ENCODE results near the gene NUP210. TPM values are rescaled to one million over a fixed set of nuclear protein-coding genes. Genes with fewer than 3 reads are reported as not detected.

NUP210 gene
- polyA plus RNA-seq (2011; rRNA removed), result 0.13 and 0.32 TPM in 2 replicates
- polyA minus RNA-seq (2011; rRNA and poly(A)+ RNA removed), result 0.19 and 0.31 TPM in 2 replicates

GRCh38 chr3:13420045-13420830 lies at the start of gene NUP210:
Gene NUP210, minus strand, starts transcription at chr3:13420322. Its CDS starts 96 bp downstream, at chr3:13420226.
- no peak within 1 kb of the TSS for H3K4me3 ChIP-seq (ENCODE audit: low read depth, low read length)
- POLR2A ChIA-PET, result no interaction called here
- no peak for DNase-seq (ENCODE audit: low read depth)
- TF ChIP-seq, protein P1, sequence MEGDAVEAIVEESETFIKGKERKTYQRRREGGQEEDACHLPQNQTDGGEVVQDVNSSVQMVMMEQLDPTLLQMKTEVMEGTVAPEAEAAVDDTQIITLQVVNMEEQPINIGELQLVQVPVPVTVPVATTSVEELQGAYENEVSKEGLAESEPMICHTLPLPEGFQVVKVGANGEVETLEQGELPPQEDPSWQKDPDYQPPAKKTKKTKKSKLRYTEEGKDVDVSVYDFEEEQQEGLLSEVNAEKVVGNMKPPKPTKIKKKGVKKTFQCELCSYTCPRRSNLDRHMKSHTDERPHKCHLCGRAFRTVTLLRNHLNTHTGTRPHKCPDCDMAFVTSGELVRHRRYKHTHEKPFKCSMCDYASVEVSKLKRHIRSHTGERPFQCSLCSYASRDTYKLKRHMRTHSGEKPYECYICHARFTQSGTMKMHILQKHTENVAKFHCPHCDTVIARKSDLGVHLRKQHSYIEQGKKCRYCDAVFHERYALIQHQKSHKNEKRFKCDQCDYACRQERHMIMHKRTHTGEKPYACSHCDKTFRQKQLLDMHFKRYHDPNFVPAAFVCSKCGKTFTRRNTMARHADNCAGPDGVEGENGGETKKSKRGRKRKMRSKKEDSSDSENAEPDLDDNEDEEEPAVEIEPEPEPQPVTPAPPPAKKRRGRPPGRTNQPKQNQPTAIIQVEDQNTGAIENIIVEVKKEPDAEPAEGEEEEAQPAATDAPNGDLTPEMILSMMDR (IDR thresholded peaks at IDR 0.05; ENCODE audit: insufficient read depth, low read depth, low read length), result no peak
- H3K36me3 ChIP-seq (ENCODE audit: control insufficient read depth, insufficient read depth, low read length), result no peaks in the 10 kb centered on the region
- CTCF ChIA-PET, result no interaction called here
- peaks cover 16% of the 10 kb centered on the region for H3K27me3 ChIP-seq (ENCODE audit: control insufficient read depth, insufficient read depth, low read length)

- Histone ChIP-seq H3K36me3 (ENCODE audit: control insufficient read depth, insufficient read depth, low read length) (no peaks in the 10 kb centered on the region), H3K27me3 (ENCODE audit: control insufficient read depth, insufficient read depth, low read length) (peaks cover 12% of the 10 kb centered on the region), H3K4me3 (ENCODE audit: low read depth, low read length) (no peak overlapping the region)
- ChIA-PET POLR2A (no interaction called here), CTCF (interaction anchor here (0.7 to 2.3 kb wide), 3 partner anchors 8 to 27 kb away, joined by 3 to 9 read pairs (median 3); no protein-coding TSS in a partner anchor)
- no peak for DNase-seq (ENCODE audit: low read depth)
- TF ChIP-seq, protein P1 (IDR thresholded peaks at IDR 0.05; ENCODE audit: insufficient read depth, low read depth, low read length), result no peak
These were observed 46.7 kb upstream of the NUP210 start for GRCh38 chr3:13466781-13467180.

DNA sequence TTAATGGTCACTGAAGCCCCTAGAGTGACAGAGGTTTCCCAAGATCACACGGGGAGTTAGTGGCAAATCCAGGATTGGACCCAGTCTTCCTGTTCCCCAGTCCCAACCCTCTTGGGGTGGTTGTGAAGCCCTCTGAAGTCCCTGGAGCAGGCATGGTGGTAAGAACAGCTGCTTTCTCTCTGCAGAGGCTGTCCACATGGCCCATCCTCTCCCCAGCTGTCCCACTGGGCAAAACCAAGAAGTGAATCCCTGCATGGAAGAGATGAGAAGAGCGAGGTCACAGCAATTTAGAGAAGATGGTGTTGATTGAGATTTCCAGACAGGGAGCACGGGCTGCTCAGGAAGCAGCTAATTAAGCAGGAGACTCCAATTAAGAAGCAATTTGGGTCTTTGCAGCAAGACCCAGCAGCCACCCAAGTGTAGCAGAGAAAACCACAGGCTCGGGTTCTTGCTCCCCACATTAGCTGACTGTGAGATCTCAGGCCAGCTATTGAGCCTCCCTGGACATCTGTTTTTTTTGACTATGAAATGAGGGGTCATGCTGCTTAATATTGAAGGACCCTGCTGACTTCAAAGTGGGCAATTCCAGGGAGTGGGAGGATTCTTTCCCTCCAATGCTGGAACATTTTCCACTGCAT lies 45.2 kb upstream of the NUP210 start:
- CTCF ChIA-PET, result interaction anchor here (1.3 kb wide), 1 partner anchor 13 kb away, joined by 4 read pairs; no protein-coding TSS in a partner anchor
- H3K4me3 ChIP-seq (ENCODE audit: low read depth, low read length), result no peak overlapping the region
- peaks cover 11% of the 10 kb centered on the region for H3K27me3 ChIP-seq (ENCODE audit: control insufficient read depth, insufficient read depth, low read length)
- DNase-seq (ENCODE audit: low read depth), result no peak
- POLR2A ChIA-PET, result no interaction called here
- TF ChIP-seq, protein P1 (IDR thresholded peaks at IDR 0.05; ENCODE audit: insufficient read depth, low read depth, low read length), result no peak
- no peaks in the 10 kb centered on the region for H3K36me3 ChIP-seq (ENCODE audit: control insufficient read depth, insufficient read depth, low read length)

- Histone ChIP-seq H3K27me3 (ENCODE audit: control insufficient read depth, insufficient read depth, low read length) (peaks cover 11% of the 10 kb centered on the region), H3K36me3 (ENCODE audit: control insufficient read depth, insufficient read depth, low read length) (no peaks in the 10 kb centered on the region), H3K4me3 (ENCODE audit: low read depth, low read length) (no peak overlapping the region)
- no peak for DNase-seq (ENCODE audit: low read depth)
- POLR2A ChIA-PET, result no interaction called here
- TF ChIP-seq, protein P1 (IDR thresholded peaks at IDR 0.05; ENCODE audit: insufficient read depth, low read depth, low read length), result no peak
- CTCF ChIA-PET, result interaction anchor here (0.5 to 3.4 kb wide), 5 partner anchors 7 to 598 kb away, joined by 3 to 24 read pairs (median 5); no protein-coding TSS in a partner anchor
These were observed 43.7 kb upstream of the NUP210 start for GRCh38 chr3:13463618-13464400.
